Motor neuron (in vitro differentiated cells): Measurements from ENCODE around the gene UPF2. TPM values are rescaled to one million over a fixed set of nuclear protein-coding genes. Genes with fewer than 3 reads are reported as not detected.
A peak's percentile ranks its signal among the peaks of the same experiment; 100 is the strongest.
"Not testable (repeated sequence)": the region's sequence is repeated elsewhere in the genome, so short reads cannot be mapped to it uniquely, and the experiment has no call there.

Experiments
- ATAC-seq, 8 experiments: fragments of 200-7000 bp; cut with Tn5 transposase; replicated peaks in 6 of 8; 2 replicates each; pipeline ENCODE4 v1.8.0; 2021; ENCODE audit warnings: mild to moderate bottlenecking in 8 of 8, moderate library complexity in 8 of 8
- H3K27ac ChIP-seq, 2 donors: fragments of 250-450 bp; sonication (Bioruptor Pico); 2 replicates each; pipeline ENCODE4 v1.9.0; 2021; ENCODE audit warnings: antibody characterized with exemption in 2 of 2, mild to moderate bottlenecking in 2 of 2, moderate library complexity in 1 of 2
- H3K4me1 ChIP-seq, 2 donors: fragments of 250-450 bp; sonication (Bioruptor Pico); replicated peaks in 1 of 2; 2 replicates each; pipeline ENCODE4 v1.6.1; 2021; ENCODE audit warnings: antibody characterized with exemption in 2 of 2, mild to moderate bottlenecking in 2 of 2, moderate library complexity in 1 of 2
- H3K4me3 ChIP-seq, 5 donors: fragments of 250-450 bp; sonication (Bioruptor Pico); 2 replicates each; pipeline ENCODE4 v1.9.0; 2021; ENCODE audit warnings: antibody characterized with exemption in 5 of 5, mild to moderate bottlenecking in 5 of 5, moderate library complexity in 4 of 5
- WGBS, 10 experiments: fragments of 450-650 bp; shearing (Covaris generic); methylation state at CpG; one replicate each; pipeline ENCODE4 v1.0.0; 2022; 5-methylcytosine and 5-hydroxymethylcytosine counted together
- in situ Hi-C, 9 experiments: fragments of 400-800 bp; cut with MboI; loops; one replicate each; pipeline ENCODE4 v1.15.0; 2021; ENCODE audit warnings: low sequenced_read_pairs in 9 of 9, low pct_unique_long_range_greater_than_20kb in 2 of 9; ENCODE audit not compliant: unreplicated experiment in 9 of 9
- total RNA-seq, 8 experiments: library from RNA; unstranded; fragments of 300-600 nt; gene quantifications; 2 replicates each; pipeline versions ENCODE4 v1.2.3 to v1.2.4, GENCODE V29; 2022

Gene UPF2
- total RNA-seq, 8 experiments from 2014 or later = 14.9 to 38.0 (median 20.5) TPM

- no peaks in the 10 kb centered on the region for H3K4me1 ChIP-seq
- H3K27ac ChIP-seq = no peak overlapping the region
- in situ Hi-C loops = no loop called here
- H3K4me3 ChIP-seq = no peak overlapping the region
- no peak for ATAC-seq
- WGBS, 10 experiments = 87 to 100% (median 100%) methylated on average over 1 to 3 of the region's 5 CpGs; no CpG with 5 or more reads in 3 of the 10 experiments
Observed at GRCh38 chr10:12025591-12025990, 17.0 kb downstream of the UPF2 start.

GRCh38 chr10:12022580-12023257, 19.9 kb downstream of the UPF2 start:
- no peak for ATAC-seq
- Histone ChIP-seq H3K4me3 (no peak overlapping the region), H3K4me1 (no peaks in the 10 kb centered on the region), H3K27ac (no peak overlapping the region)
- WGBS, 10 experiments = 45 to 100% (median 80%) methylated on average over 1 of the region's 1 CpG; no CpG with 5 or more reads in 3 of the 10 experiments
- in situ Hi-C loops = no loop called here

- 83 to 100% (median 98%) methylated on average over 1 to 2 of the region's 2 CpGs; no CpG with 5 or more reads in 2 of the 10 experiments for WGBS, 10 experiments
- no peaks in the 10 kb centered on the region for H3K4me1 ChIP-seq
- H3K4me3 ChIP-seq = no peak overlapping the region
- no peak for ATAC-seq
- H3K27ac ChIP-seq = no peak overlapping the region
- in situ Hi-C loops = no loop called here
Observed at GRCh38 chr10:12020574-12020973, 22.0 kb downstream of the UPF2 start.

GRCh38 chr10:12019283-12019971, 23.2 kb downstream of the UPF2 start:
- H3K4me3 ChIP-seq = no peak overlapping the region
- 50 to 100% (median 89%) methylated on average over 1 to 8 of the region's 9 CpGs; no CpG with 5 or more reads in 1 of the 10 experiments for WGBS, 10 experiments
- H3K4me1 ChIP-seq = no peaks in the 10 kb centered on the region
- in situ Hi-C loops = no loop called here
- no peak overlapping the region for H3K27ac ChIP-seq
- no peak for ATAC-seq

GRCh38 chr10:12018438-12019282, 23.9 kb downstream of the UPF2 start:
- ATAC-seq = no peak
- Histone ChIP-seq H3K27ac (no peak overlapping the region), H3K4me3 (no peak overlapping the region), H3K4me1 (no peaks in the 10 kb centered on the region)
- in situ Hi-C loops = no loop called here
- WGBS, 10 experiments = 87 to 100% (median 98%) methylated on average over 1 to 5 of the region's 6 CpGs; no CpG with 5 or more reads in 2 of the 10 experiments

GRCh38 chr10:12013926-12014325, 28.7 kb downstream of the UPF2 start:
- in situ Hi-C loops = no loop called here
- Histone ChIP-seq H3K4me1 (no peaks in the 10 kb centered on the region), H3K27ac (no peak overlapping the region), H3K4me3 (no peak overlapping the region)
- ATAC-seq = no peak
- 80 to 100% (median 100%) methylated on average over 1 of the region's 1 CpG; no CpG with 5 or more reads in 2 of the 10 experiments for WGBS, 10 experiments

GRCh38 chr10:12013391-12013790, 29.2 kb downstream of the UPF2 start:
- WGBS, 10 experiments = 88 to 100% (median 98%) methylated on average over 1 to 5 of the region's 6 CpGs
- H3K4me3 ChIP-seq, in situ Hi-C loops, ATAC-seq, H3K27ac ChIP-seq, H3K4me1 ChIP-seq: not testable (repeated sequence)

- Histone ChIP-seq H3K4me1 (no peaks in the 10 kb centered on the region), H3K4me3 (no peak overlapping the region), H3K27ac (no peak overlapping the region)
- ATAC-seq = no peak
- 93 to 100% (median 97%) methylated on average over 4 of the region's 4 CpGs; no CpG with 5 or more reads in 1 of the 10 experiments for WGBS, 10 experiments
- in situ Hi-C loops = no loop called here
Observed at GRCh38 chr10:12010353-12010752, 32.3 kb downstream of the UPF2 start.

- H3K4me3 ChIP-seq, in situ Hi-C loops, H3K4me1 ChIP-seq, ATAC-seq, H3K27ac ChIP-seq: not testable (repeated sequence)
Observed at GRCh38 chr10:12008842-12009241, 33.8 kb downstream of the UPF2 start.

GRCh38 chr10:12006671-12007070, 35.9 kb downstream of the UPF2 start:
- in situ Hi-C loops = no loop called here

GRCh38 chr10:11993834-11994468, 48.7 kb downstream of the UPF2 start:
- in situ Hi-C loops = loop anchor here in 3 of 9 experiments (25.0 kb wide), 1 partner anchor 207 kb away; no protein-coding TSS in a partner anchor
- WGBS, 10 experiments = 76 to 100% (median 93%) methylated on average over 3 to 6 of the region's 6 CpGs
- ATAC-seq = no peak
- Histone ChIP-seq H3K4me3 (no peak overlapping the region), H3K27ac (no peak overlapping the region), H3K4me1 (no peaks in the 10 kb centered on the region)

More at GRCh38 chr10:12006671-12007070, 35.9 kb downstream of the UPF2 start:
- H3K4me1 ChIP-seq = no peaks in the 10 kb centered on the region
- ATAC-seq = peak in 3 of 8 experiments; percentile 27 to 75 (median 44)
- no peak overlapping the region for H3K27ac ChIP-seq
- 29 to 100% (median 93%) methylated on average over 1 to 4 of the region's 4 CpGs; no CpG with 5 or more reads in 3 of the 10 experiments for WGBS, 10 experiments
- H3K4me3 ChIP-seq = no peak overlapping the region

GRCh38 chr10:11988924-11989323, 53.7 kb downstream of the UPF2 start:
- 91 to 100% (median 100%) methylated on average over 1 of the region's 1 CpG; no CpG with 5 or more reads in 7 of the 10 experiments for WGBS, 10 experiments
- Histone ChIP-seq H3K4me1 (no peaks in the 10 kb centered on the region), H3K4me3 (no peak overlapping the region), H3K27ac (no peak overlapping the region)
- ATAC-seq = no peak
- in situ Hi-C loops = loop anchor here (10.0 to 25.0 kb wide), 4 partner anchors 194 to 474 kb away; no protein-coding TSS in a partner anchor
